ENCODE data around the gene FZD1.
A peak's percentile ranks its signal among the peaks of the same experiment; 100 is the strongest.

FZD1 gene

GRCh38 chr7:91264046-91264923, at the start of gene FZD1:
FZD1 (plus strand) TSS chr7:91264433; CDS start chr7:91264881, 448 bp downstream.
- peak; percentile 53 to 73 (median 62) for DNase-seq (ENCODE audit: low read depth in 2 of 3, low spot score in 1 of 3)

- no peak for DNase-seq (ENCODE audit: low read depth in 2 of 3, low spot score in 1 of 3)
Measured at GRCh38 chr7:91226411-91226810, 37.8 kb upstream of the FZD1 start.

GRCh38 chr7:91228327-91228726, 35.9 kb upstream of the FZD1 start:
- DNase-seq (ENCODE audit: low read depth in 2 of 3, low spot score in 1 of 3): no peak

DNA sequence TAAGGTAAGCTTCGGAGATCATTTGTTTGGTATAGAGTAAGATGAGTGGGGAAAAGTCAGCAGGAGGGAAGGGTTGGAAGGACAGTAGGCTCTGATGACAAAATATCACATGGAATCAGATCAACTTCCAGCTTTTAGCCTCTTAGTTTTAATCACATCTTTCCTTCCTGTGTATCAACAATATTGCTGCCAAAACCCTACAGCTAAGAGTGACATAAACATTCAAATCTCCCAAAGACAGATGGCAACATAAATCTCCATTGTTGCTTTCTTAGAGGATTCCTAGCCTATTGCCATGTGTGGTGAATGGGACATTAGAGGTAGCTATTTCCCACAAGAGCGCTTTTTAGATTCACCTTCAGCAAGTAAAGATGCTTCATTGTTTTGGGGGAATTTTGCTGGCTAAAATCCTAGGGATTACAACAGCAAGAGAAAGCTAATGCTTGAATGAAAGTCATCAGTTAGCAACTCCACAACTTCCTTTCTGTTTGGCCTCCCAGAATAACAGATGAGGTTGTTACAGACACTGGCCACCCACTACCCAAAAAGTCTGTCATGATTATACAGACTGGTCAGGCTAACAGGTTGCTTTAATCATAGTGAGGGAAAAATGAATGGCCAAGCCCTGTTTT, 35.2 kb upstream of the FZD1 start:
- no peak for DNase-seq (ENCODE audit: low read depth in 2 of 3, low spot score in 1 of 3)

GRCh38 chr7:91230100-91230499, 34.1 kb upstream of the FZD1 start:
- no peak for DNase-seq (ENCODE audit: low read depth in 2 of 3, low spot score in 1 of 3)

- DNase-seq (ENCODE audit: low read depth in 2 of 3, low spot score in 1 of 3): no peak
Measured at GRCh38 chr7:91230503-91230902, 33.7 kb upstream of the FZD1 start.

- DNase-seq (ENCODE audit: low read depth in 2 of 3, low spot score in 1 of 3): no peak
Measured at GRCh38 chr7:91233212-91233611, 31.0 kb upstream of the FZD1 start.

DNA sequence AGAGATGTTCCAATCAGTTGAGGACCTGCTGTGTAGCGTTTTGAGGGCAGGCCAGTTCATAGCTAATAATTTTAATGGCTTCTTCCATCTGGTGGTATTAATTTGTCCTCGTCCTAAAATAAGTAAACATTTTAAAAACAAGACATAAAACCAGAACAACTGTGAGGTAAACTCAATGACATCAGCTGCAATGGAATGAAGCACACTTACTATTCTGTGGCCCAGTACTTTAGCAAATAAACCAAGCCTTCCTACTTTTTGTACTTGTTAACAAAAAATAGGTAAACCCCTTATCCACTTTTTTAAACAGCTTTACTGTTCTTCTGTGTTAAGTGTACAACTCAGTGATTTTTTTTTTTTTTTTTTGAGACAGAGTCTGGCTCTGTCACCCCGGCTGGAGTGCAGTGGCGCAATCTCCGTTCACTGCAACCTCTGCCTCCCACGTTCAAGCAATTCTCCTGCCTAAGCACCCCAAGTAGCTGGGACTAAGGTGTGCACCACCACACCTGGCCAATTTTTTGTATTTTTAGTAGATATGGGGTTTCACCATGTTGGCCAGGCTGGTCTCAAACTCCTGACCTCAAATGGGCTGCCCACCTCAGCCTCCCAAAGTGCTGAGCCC, 28.9 kb upstream of the FZD1 start:
- DNase-seq (ENCODE audit: low read depth in 2 of 3, low spot score in 1 of 3): no peak

DNA sequence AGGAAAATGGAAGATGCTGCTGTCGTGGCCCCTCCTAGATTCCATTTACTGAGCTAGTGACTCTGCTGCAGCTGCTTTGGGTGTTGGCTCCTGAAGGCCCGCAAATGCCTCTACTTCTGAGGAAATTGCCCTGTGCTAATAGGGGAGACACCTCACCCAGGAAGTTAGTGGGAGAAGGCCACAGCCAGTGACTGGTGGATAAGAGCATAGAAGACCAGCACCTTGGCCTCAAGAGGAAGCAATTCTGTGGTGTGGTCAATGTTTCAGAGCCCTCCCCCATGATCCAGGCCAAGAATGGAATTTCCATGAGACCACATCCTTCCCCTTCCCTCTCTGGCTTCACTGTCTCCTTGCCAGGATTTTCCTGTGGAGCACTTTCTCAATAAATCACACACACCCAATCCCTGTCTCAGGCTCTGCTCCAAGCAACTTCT, 25.0 kb upstream of the FZD1 start:
- no peak for DNase-seq (ENCODE audit: low read depth in 2 of 3, low spot score in 1 of 3)

DNA sequence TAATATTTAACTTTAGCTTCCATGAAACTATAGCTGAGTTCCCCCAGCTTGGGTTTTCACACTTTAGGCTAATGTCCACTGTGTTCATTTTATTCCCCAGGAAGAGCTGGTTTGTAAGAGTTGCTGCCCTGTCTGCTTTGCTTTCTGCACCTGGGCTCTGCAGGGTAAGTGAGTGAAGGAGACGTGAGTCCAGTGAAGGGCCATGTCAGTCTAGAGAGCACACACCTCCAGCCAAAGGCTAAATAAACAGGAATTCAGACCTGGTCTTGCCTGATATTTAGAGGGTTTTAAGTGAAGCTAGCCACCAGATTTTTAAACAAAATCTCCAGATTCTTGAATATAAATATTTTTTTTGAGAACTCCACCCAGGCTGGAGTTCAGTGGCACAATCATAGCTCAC, 24.5 kb upstream of the FZD1 start:
- no peak for DNase-seq (ENCODE audit: low read depth in 2 of 3, low spot score in 1 of 3)

GRCh38 chr7:91240376-91240941, 23.8 kb upstream of the FZD1 start:
- DNase-seq (ENCODE audit: low read depth in 2 of 3, low spot score in 1 of 3): no peak

DNA sequence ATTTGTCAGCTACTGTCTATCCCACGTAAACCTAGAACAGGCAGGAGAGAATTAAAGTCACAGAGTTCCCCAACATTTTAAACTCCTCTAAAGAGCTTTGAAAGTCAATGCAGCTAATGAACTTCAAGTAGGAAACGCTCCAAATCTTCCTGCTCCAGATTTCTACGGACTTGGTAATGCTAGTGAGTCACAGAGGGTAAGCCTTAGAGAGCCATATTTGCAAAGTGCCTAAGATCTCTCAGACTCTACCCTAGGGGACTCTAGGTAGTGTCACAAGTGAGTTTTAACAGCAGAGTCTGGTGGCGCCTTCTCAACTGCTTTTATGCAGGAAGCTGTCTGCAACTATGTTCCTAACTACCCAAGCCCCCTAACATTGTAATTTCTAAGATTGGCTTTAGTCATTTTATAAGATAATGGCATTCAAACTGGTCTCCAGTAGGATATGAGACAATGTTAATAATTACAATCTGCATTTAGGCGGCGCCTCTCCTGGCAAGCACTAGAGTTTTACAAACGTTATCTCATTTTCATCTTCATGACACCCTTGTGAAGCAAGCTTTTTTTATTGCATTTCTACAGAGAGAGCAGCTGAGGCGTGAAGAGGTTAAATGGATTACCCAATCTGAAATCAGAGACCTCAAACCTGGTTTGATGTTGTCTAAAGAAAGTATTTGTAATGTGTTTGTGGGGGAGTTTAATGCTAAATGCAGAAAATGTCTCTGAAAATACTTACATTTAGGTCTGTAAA, 22.0 kb upstream of the FZD1 start:
- DNase-seq (ENCODE audit: low read depth in 2 of 3, low spot score in 1 of 3): no peak

- no peak for DNase-seq (ENCODE audit: low read depth in 2 of 3, low spot score in 1 of 3)
Measured at GRCh38 chr7:91243591-91244301, 20.5 kb upstream of the FZD1 start.

DNA sequence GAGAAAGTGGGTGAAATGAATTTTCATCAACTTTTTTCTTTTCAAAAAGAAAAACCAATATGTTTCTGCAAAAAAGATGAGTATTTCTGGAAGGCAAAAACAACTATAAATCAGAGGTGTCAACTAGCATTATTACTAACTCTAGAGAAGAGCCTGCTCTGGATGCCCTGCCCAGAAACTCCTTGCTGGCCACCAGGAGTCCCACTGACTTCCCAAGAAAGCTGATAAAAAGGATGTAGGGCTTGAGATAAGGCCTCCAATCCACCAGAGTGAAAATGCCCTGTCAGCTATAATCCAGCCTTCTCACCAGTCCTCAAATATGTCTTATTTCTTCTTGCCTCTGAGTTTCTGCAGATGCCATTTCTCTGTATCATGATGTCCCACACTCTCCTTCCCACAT, 16.7 kb upstream of the FZD1 start:
- DNase-seq (ENCODE audit: low read depth in 2 of 3, low spot score in 1 of 3): no peak

- DNase-seq (ENCODE audit: low read depth in 2 of 3, low spot score in 1 of 3): no peak
Measured at GRCh38 chr7:91248996-91249395, 15.2 kb upstream of the FZD1 start.

GRCh38 chr7:91249506-91250233, 14.6 kb upstream of the FZD1 start:
- DNase-seq (ENCODE audit: low read depth in 2 of 3, low spot score in 1 of 3): no peak

DNA sequence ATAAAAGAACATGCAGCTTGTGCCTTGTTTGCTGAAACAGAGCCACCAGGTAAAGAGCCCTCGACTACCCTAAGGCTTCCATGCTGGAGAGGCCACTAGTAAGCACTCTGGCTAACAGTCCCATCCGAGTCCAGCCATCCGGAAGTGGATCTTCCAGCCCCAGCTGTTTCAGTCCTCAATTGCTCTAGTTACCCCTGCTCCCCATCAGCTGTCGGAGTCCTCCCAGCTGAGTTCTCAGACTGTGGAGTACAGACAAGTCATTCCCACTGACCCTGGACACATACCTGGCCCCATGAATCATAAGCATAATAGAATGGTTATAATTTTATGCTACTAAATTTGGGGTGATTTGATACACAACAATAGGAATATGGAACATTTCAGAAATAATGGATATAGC, 13.5 kb upstream of the FZD1 start:
- no peak for DNase-seq (ENCODE audit: low read depth in 2 of 3, low spot score in 1 of 3)

GRCh38 chr7:91251877-91252276, 12.4 kb upstream of the FZD1 start:
- no peak for DNase-seq (ENCODE audit: low read depth in 2 of 3, low spot score in 1 of 3)

GRCh38 chr7:91263384-91264045, 718 bp upstream of the FZD1 start:
- DNase-seq (ENCODE audit: low read depth in 2 of 3, low spot score in 1 of 3): no peak
